GM12891 (cell line): ENCODE measurements around the gene LHX8.

ENCODE experiments used
- DNase-seq: peaks from one replicate; pipeline ENCODE4 v3.0.0; 2011; ENCODE audit warnings: low spot score; ENCODE audit not compliant: insufficient read length
- FAIRE-seq: peaks from 2 replicates; lab custom pipeline; 2011; peaks lifted over from hg19 to GRCh38; lab: Jason Lieb, UNC
- PAX5 ChIP-seq: IDR thresholded peaks from 2 replicates; pipeline ENCODE4 v1.6.1; 2011; ENCODE audit warnings: low read length, moderate library complexity, mild to moderate bottlenecking; ENCODE audit not compliant: insufficient read depth, severe bottlenecking
- POLR2A ChIP-seq: IDR thresholded peaks from 2 replicates; pipeline ENCODE4 v1.6.1; 2011; ENCODE audit warnings: low read depth, low read length, control low read depth
- POLR2AphosphoS5 ChIP-seq: IDR thresholded peaks from 2 replicates; pipeline ENCODE4 v1.6.1; 2011; ENCODE audit warnings: low read depth, low read length, control low read depth
- POU2F2 ChIP-seq: IDR thresholded peaks from 2 replicates; pipeline ENCODE4 v1.6.1; 2011; ENCODE audit warnings: low read depth, mild to moderate bottlenecking, control low read depth, low read length, moderate library complexity
- SPI1 ChIP-seq: IDR thresholded peaks from 2 replicates; pipeline ENCODE4 v1.6.1; 2011; ENCODE audit warnings: low read depth, low read length, control low read depth
- TAF1 ChIP-seq: IDR thresholded peaks from 2 replicates; pipeline ENCODE4 v1.6.1; 2011; ENCODE audit warnings: low read depth, low read length, control low read depth

Gene LHX8

DNA sequence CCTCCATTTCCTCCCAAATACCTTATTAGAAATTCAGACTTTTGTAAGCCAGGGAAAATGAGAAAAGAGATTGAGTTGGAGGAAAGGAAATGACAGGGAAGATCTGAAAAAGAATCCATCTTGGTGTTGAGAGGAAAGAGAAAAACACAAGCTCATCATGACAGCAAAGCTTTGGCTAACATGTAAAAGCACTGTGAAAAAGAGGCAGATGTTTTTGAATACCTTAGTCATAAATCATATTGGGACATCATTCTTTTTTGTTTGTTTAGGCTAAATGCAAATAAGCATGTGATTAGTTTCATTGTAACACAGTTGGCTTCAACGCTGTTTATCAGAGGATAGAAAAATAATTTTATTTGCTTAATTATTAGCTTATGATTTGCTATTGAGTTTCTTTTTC lies 64.6 kb downstream of the LHX8 start:
- DNase-seq (no peak), FAIRE-seq (no peak)
- TF ChIP-seq POU2F2: no peak
- no peak for TF ChIP-seq SPI1
- no peak for TF ChIP-seq PAX5
- no peak for TF ChIP-seq POLR2A
- TF ChIP-seq POLR2AphosphoS5: no peak
- no peak for TF ChIP-seq TAF1

DNA sequence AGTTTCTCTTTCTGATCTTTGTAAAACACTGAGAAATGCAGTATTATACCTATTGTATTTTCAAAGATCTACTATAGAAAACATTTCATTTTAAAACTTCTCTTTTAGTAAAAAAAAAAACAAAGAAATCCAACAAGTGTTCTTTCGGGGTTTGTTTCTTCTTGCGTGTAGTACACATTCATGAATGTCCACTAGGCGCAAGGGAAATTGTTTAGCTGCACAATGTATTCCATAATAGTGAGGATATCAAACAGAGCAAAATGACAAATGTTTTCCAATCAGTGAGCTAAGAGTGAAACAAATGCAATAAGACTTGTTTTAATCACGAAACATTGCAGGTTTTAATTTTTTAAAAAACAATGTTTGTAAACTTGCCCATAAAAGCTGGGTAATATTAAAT lies 68.6 kb downstream of the LHX8 start:
- no peak for DNase-seq
- no peak for TF ChIP-seq POLR2A
- TF ChIP-seq PAX5: no peak
- TF ChIP-seq SPI1: no peak
- no peak for TF ChIP-seq TAF1
- TF ChIP-seq POU2F2: no peak
- no peak for TF ChIP-seq POLR2AphosphoS5
- no peak for FAIRE-seq

DNA sequence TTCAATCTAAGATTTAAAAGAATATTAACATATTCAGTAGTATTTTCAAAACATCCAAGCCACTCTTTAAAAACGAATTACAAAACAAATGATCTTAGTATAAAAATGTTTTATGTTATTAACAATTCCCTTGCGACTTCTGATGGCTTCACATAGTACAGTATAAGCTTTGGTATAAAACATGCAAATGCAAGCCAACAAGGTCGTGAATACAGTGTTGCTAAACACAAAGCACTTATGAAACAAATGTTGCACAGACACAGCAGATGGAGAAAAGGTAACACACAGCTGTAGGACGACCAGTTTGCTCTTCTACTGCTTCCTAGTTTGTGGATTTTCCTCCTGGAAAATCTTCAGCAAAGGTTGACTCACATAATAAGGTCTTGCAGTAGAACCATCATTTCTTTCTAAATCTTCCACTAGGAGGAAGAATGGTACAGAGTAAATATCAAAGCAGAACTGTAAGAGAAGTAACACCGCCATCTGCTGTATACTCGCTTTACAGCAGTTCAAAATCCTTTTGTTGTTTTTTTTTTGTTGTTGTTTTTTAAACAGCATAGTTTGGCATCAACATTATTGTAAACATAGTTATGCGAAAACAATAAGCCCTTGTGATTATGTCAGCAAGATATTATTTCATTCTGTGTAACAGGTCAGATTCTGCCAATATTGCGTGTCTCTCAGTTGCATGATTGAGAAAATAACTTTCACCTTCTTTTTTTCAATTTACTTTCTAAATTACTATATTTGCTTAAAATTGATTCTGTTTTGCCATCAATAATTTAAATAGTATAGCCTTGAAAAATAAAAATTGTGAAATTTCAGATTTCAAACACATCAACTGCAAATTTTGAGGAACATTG lies 69.5 kb downstream of the LHX8 start:
- DNase-seq (peak; percentile 2), FAIRE-seq (peak; percentile 16)
- TF ChIP-seq TAF1 (no peak), POLR2A (no peak), POLR2AphosphoS5 (no peak), POU2F2 (no peak), SPI1 (no peak), PAX5 (no peak)

DNA sequence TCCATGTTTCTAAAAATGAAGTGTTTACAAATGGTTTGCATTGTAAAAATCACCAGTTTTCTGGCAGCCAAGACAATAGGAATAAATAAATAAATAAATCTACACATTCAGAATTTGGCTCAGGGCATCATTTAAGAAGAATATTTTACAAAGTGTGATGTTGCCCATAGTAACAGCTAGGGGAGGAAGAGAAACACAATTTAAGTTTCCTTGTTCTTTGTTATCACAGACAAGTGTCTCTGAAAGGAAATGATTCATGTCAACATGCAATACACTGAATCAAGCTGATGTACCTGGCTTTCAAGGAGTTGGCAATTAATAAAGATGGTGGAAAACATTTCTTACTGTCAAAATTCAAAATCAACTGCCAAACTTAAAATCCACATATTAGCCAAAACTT lies 74.7 kb downstream of the LHX8 start:
- FAIRE-seq: no peak
- TF ChIP-seq SPI1 (no peak), POU2F2 (no peak), POLR2A (no peak), POLR2AphosphoS5 (no peak), PAX5 (no peak), TAF1 (no peak)

More for the DNA sequence above, 74.7 kb downstream of the LHX8 start:
- no peak for DNase-seq
